Gastroesophageal sphincter (tissue), 4 donors: Measurements from ENCODE around the gene CD320. TPM values are rescaled to one million over a fixed set of nuclear protein-coding genes. Genes with fewer than 3 reads are reported as not detected.

ENCODE experiments used
- ATAC-seq: fragments of 150-250 bp; one replicate; pipeline ENCODE4 v1.9.1; 2016; ENCODE audit warnings: mild to moderate bottlenecking, moderate library complexity
- H3K27ac ChIP-seq, 4 donors: fragments of 200-600 bp; sonication (generic) in 3 of 4; 1 replicate in 3 of 4; 2 replicates in 1 of 4; pipeline ENCODE4 v1.5.1; 2016 to 2019
- H3K27me3 ChIP-seq: fragments of 200-600 bp; sonication (generic); one replicate; pipeline ENCODE4 v1.5.1; 2019
- H3K36me3 ChIP-seq, 2 donors: fragments of 200-600 bp; sonication (generic); one replicate each; pipeline ENCODE4 v1.5.1; 2019; ENCODE audit warnings: control low read depth in 1 of 2
- H3K4me1 ChIP-seq, 3 donors: fragments of 200-600 bp; sonication (generic); 1 replicate in 2 of 3; 2 replicates in 1 of 3; pipeline ENCODE4 v1.5.1; 2016 to 2019; ENCODE audit warnings: control low read depth in 2 of 3
- H3K4me3 ChIP-seq, 2 donors: fragments of 200-600 bp; sonication (generic); one replicate each; pipeline ENCODE4 v1.5.1; 2019; ENCODE audit warnings: mild to moderate bottlenecking in 1 of 2, moderate library complexity in 1 of 2
- H3K9me3 ChIP-seq, 3 donors: fragments of 200-600 bp; sonication (generic); one replicate each; pipeline ENCODE4 v1.5.1; 2017 to 2019; ENCODE audit warnings: control low read depth in 2 of 3
- CTCF ChIP-seq, 4 experiments: fragments of 200-600 bp in 2 of 4; fragments of 450-650 bp in 2 of 4; sonication (generic) in 1 of 4; IDR thresholded peaks; one replicate each; pipeline ENCODE4 v1.5.1; 2017 to 2019; ENCODE audit warnings: antibody characterized with exemption in 4 of 4, mild to moderate bottlenecking in 2 of 4, moderate library complexity in 2 of 4
- EP300 ChIP-seq: sonication (generic); formaldehyde crosslinking; IDR thresholded peaks from one replicate; pipeline ENCODE4 v1.6.1; 2017; ENCODE audit warnings: antibody characterized with exemption, mild to moderate bottlenecking
- POLR2A ChIP-seq, 2 donors: fragments of 450-650 bp; IDR thresholded peaks; one replicate each; pipeline ENCODE4 v1.6.1; 2017; ENCODE audit warnings: antibody characterized with exemption in 2 of 2, mild to moderate bottlenecking in 2 of 2, moderate library complexity in 1 of 2
- POLR2AphosphoS5 ChIP-seq: sonication (generic); formaldehyde crosslinking; IDR thresholded peaks from one replicate; pipeline ENCODE4 v1.6.1; 2017; ENCODE audit warnings: antibody characterized with exemption
- WGBS, 2 donors: methylation state at CpG; one replicate each; pipeline ENCODE4 v1.1.5; 2018; ENCODE audit warnings: low coverage in 1 of 2; 5-methylcytosine and 5-hydroxymethylcytosine counted together
- total RNA-seq, 4 donors: library from RNA; depleted of rRNA; stranded (reverse); fragments of >200 nt; gene quantifications; one replicate each; pipeline ENCODE4 v1.1.0, GENCODE V29; 2016

Gene CD320
- total RNA-seq, 4 donors from 2014 or later = 25.4 to 58.5 (median 40.8) TPM

DNA sequence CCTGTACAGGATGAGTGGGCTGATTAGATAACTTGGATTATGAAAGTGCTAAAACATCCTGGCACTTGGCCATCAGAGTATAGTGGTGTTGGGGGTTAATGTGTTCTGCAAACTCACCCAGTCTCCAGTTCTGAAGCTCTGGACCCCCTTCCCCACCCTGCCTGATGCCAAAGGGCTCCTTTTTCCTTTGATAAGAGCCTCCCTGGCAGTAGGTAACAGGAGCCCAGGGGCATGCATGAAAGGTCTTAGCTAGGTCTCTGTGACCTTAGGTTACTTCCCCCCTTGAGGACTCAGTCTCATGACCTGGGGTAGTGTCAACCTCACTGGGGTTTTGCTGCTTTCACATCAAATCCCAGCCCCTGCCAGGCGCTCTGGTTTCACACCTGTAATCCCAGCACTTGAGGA is 15.6 kb upstream of the CD320 start:
- H3K27ac ChIP-seq = no peak overlapping the region
- TF ChIP-seq POLR2AphosphoS5 = no peak
- H3K9me3 ChIP-seq = peaks cover 0 to 5% (median 0%) of the 10 kb centered on the region in 3 donors
- WGBS, 2 donors = no CpG with 5 or more reads among the region's 1 CpG
- H3K4me3 ChIP-seq = no peak overlapping the region
- peaks cover 0 to 50% (median 27%) of the 10 kb centered on the region in 3 donors for H3K4me1 ChIP-seq
- H3K36me3 ChIP-seq = peaks cover 0 to 34% of the 10 kb centered on the region in 2 donors
- no peaks in the 10 kb centered on the region for H3K27me3 ChIP-seq
- no peak for ATAC-seq

- 60% methylated on average over 1 of the region's 7 CpGs; no CpG with 5 or more reads in 1 of the 2 donors for WGBS, 2 donors
- Histone ChIP-seq H3K4me1 (peaks cover 0 to 52% (median 27%) of the 10 kb centered on the region in 3 donors), H3K9me3 (peaks cover 0 to 5% (median 0%) of the 10 kb centered on the region in 3 donors), H3K36me3 (peaks cover 0 to 33% of the 10 kb centered on the region in 2 donors), H3K4me3 (peak overlapping the region in 1 of 2 donors; percentile 81), H3K27ac (peak overlapping the region in 2 of 4 donors; percentile 94 to 96), H3K27me3 (no peaks in the 10 kb centered on the region)
- no peak for ATAC-seq
- no peak for TF ChIP-seq POLR2A (IDR thresholded peaks at IDR 0.05)
- TF ChIP-seq EP300 = no peak
- TF ChIP-seq POLR2AphosphoS5 = no peak
- no peak for TF ChIP-seq CTCF (IDR thresholded peaks at IDR 0.05)
These were observed 14.5 kb upstream of the CD320 start for GRCh38 chr19:8322638-8322997.

DNA sequence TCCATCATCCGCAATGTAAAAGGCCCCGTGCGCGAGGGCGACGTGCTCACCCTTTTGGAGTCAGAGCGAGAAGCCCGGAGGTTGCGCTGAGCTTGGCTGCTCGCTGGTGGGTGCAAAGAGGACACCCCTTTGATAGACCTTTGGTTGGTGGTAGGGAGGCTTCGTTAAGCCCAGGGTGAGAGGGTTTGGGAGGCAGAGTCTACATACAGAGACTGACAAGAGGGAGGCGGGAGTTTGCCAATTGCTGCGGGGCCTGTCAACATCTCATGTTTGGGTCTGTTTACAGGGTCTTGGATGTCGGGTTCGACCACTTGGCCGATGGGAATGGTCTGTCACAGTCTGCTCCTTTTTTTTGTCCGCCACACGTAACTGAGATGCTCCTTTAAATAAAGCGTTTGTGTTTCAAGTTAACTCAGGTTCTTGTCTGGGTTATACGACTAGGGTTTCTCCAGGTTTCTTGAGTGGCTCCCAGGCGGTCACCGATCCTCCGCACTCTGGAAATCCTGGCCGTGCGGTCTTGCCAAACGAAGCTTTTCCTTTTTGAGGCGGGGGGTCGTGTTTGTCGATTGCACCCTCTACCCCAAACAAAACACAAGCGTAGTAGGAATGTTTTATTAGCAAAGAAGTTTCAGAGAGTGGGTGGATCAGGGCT is 14.0 kb upstream of the CD320 start:
- Histone ChIP-seq H3K27me3 (no peaks in the 10 kb centered on the region), H3K4me1 (peaks cover 0 to 52% (median 27%) of the 10 kb centered on the region in 3 donors), H3K27ac (peak overlapping the region; percentile 90 to 99 (median 95)), H3K9me3 (peaks cover 0 to 5% (median 0%) of the 10 kb centered on the region in 3 donors), H3K4me3 (peak overlapping the region; percentile 81 to 82), H3K36me3 (peaks cover 0 to 35% of the 10 kb centered on the region in 2 donors)
- TF ChIP-seq CTCF (IDR thresholded peaks at IDR 0.05) (no peak), EP300 (no peak), POLR2AphosphoS5 (no peak), POLR2A (IDR thresholded peaks at IDR 0.05) (no peak)
- no peak for ATAC-seq
- 6 to 19% methylated on average over 8 to 23 of the region's 30 CpGs for WGBS, 2 donors

- TF ChIP-seq CTCF (IDR thresholded peaks at IDR 0.05) (peak in 3 of 4 experiments; percentile 14 to 62 (median 21)), POLR2AphosphoS5 (peak; percentile 97), EP300 (no peak), POLR2A (IDR thresholded peaks at IDR 0.05) (peak; percentile 92)
These were observed 13.2 kb upstream of the CD320 start, which contains the start of the genes NDUFA7 and RPS28 for GRCh38 chr19:8321067-8321985. NDUFA7 (minus strand) TSS chr19:8321375; CDS start chr19:8321358, 17 bp downstream. RPS28 (plus strand) TSS chr19:8321496; CDS start chr19:8321531, 35 bp downstream.

DNA sequence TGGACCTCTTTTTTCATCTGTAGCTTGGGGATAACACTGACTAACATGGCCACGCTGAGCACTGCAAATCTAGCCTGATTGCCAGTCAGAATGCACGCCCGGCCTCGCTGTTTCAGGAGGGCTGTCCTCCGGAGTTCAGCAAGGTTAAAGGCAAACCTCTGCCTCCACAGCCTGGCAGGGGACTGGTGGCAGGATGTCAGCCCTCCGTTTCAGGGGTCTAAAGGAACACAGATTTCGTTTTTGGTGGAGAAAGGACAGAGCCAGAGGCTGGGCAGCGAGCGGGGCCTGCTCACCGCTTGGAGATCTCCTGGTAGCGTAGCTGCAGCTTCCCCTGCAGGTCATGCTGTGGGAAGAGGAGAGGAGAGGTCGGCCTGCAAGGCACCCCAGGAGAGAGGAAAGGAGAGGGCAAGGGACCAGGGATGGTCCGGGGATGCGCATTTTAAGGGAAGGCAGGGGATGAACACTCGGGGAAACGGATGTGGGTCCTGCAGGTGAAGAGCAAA is 12.5 kb upstream of the CD320 start:
- H3K36me3 ChIP-seq = peaks cover 0 to 50% of the 10 kb centered on the region in 2 donors

More at GRCh38 chr19:8321067-8321985, 13.2 kb upstream of the CD320 start, which contains the start of the genes NDUFA7 and RPS28:
- peaks cover 0 to 43% of the 10 kb centered on the region in 2 donors for H3K36me3 ChIP-seq
- peak; percentile 95 for ATAC-seq
- peaks cover 0 to 52% (median 27%) of the 10 kb centered on the region in 3 donors for H3K4me1 ChIP-seq
- no peaks in the 10 kb centered on the region for H3K27me3 ChIP-seq
- H3K27ac ChIP-seq = peak within 1 kb of the TSS; percentile 90 to 99 (median 95)
- WGBS, 2 donors = 0% methylated on average over 6 to 15 of the region's 72 CpGs
- H3K9me3 ChIP-seq = no peaks in the 10 kb centered on the region
- H3K4me3 ChIP-seq = peak within 1 kb of the TSS; percentile 81 to 82

More for the DNA sequence above, 12.5 kb upstream of the CD320 start:
- Histone ChIP-seq H3K9me3 (no peaks in the 10 kb centered on the region), H3K4me1 (peaks cover 0 to 52% (median 27%) of the 10 kb centered on the region in 3 donors), H3K27me3 (no peaks in the 10 kb centered on the region), H3K27ac (peak overlapping the region; percentile 90 to 99 (median 95)), H3K4me3 (peak overlapping the region; percentile 81 to 82)
- ATAC-seq = peak; percentile 2
- TF ChIP-seq POLR2A (IDR thresholded peaks at IDR 0.05) (no peak), CTCF (IDR thresholded peaks at IDR 0.05) (no peak), EP300 (no peak), POLR2AphosphoS5 (no peak)
- 2 to 10% methylated on average over 4 to 12 of the region's 16 CpGs for WGBS, 2 donors
